ENCODE results near the gene FOXE1.

The FOXE1 gene

DNA sequence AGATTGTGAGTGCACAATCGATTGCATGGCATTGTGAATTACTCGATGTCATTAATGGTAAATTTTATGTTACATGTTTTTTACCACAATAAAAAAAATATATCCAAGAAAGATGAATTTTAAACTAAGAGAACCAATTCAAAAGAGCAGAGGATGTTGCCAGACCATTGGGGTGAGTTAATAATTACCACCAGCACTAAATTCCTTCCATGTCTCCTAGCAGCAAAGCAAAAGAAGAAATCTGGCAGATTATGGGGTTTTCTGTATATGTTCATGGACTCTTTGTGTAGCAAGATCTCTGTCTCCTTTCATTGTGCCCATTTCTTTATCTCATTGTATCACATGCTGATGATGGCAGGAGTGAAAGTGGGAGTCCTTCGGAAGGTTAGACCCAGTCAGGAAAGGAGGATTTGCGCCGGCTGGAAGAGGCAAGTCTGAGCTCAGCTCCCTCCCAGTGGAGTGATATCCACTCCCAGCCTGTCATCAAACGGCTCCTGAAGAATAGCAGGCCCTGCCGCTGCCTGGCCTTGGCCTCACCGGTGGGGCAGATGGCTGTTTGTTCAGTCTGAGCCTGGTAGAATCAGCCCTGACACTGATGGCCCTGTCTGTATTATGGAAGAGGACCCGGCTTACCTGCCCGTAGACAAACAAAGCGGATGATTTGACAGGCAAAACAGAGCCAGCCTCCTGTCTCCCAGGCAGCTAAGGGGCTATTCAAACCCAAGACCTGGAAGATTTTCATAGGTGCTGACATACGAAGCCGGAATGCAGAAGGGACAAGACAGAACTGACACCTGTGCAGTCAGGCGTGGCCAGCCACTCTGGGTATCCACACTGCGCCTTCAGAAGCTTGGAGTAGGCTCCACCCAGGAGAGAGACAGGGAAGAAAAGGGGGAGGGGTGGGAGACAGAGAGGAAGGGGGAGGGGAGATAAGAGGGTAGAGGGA, 21.9 kb upstream of the FOXE1 start:
- H3K4me2 ChIP-seq (ENCODE audit: insufficient read depth, low read length): no peak overlapping the region
- H3K9me3 ChIP-seq (ENCODE audit: insufficient read depth, low read length, severe bottlenecking): no peaks in the 10 kb centered on the region
- no peaks in the 10 kb centered on the region for H4K20me1 ChIP-seq (ENCODE audit: insufficient read depth, low read length)
- H3K9ac ChIP-seq (ENCODE audit: low read depth, low read length): no peak overlapping the region
- H3K4me1 ChIP-seq (ENCODE audit: insufficient read depth, low read length): no peaks in the 10 kb centered on the region
- TF ChIP-seq, protein P1, sequence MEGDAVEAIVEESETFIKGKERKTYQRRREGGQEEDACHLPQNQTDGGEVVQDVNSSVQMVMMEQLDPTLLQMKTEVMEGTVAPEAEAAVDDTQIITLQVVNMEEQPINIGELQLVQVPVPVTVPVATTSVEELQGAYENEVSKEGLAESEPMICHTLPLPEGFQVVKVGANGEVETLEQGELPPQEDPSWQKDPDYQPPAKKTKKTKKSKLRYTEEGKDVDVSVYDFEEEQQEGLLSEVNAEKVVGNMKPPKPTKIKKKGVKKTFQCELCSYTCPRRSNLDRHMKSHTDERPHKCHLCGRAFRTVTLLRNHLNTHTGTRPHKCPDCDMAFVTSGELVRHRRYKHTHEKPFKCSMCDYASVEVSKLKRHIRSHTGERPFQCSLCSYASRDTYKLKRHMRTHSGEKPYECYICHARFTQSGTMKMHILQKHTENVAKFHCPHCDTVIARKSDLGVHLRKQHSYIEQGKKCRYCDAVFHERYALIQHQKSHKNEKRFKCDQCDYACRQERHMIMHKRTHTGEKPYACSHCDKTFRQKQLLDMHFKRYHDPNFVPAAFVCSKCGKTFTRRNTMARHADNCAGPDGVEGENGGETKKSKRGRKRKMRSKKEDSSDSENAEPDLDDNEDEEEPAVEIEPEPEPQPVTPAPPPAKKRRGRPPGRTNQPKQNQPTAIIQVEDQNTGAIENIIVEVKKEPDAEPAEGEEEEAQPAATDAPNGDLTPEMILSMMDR (IDR thresholded peaks at IDR 0.05; ENCODE audit: borderline replicate concordance, extremely low read depth, low read length, poor library complexity, severe bottlenecking): no peak
- no peak for TF ChIP-seq EZH2 (IDR thresholded peaks at IDR 0.05; ENCODE audit: borderline replicate concordance, low read depth, low read length, severe bottlenecking)
- ATAC-seq (ENCODE audit: insufficient read depth, low read depth) (no peak), DNase-seq (no peak)
- H3K4me3 ChIP-seq (ENCODE audit: low read depth in 1 of 2, low read length in 2 of 2): no peak overlapping the region
- H3K36me3 ChIP-seq (ENCODE audit: insufficient read depth, low read length): no peaks in the 10 kb centered on the region
- no peak overlapping the region for H2AFZ ChIP-seq (ENCODE audit: low read depth, low read length)
- H3K27me3 ChIP-seq (ENCODE audit: insufficient read depth, low read length, poor library complexity): peaks cover 5% of the 10 kb centered on the region
- no peak overlapping the region for H3K27ac ChIP-seq (ENCODE audit: low read length)
- no peaks in the 10 kb centered on the region for H3K79me2 ChIP-seq (ENCODE audit: insufficient read depth, low read length)

DNA sequence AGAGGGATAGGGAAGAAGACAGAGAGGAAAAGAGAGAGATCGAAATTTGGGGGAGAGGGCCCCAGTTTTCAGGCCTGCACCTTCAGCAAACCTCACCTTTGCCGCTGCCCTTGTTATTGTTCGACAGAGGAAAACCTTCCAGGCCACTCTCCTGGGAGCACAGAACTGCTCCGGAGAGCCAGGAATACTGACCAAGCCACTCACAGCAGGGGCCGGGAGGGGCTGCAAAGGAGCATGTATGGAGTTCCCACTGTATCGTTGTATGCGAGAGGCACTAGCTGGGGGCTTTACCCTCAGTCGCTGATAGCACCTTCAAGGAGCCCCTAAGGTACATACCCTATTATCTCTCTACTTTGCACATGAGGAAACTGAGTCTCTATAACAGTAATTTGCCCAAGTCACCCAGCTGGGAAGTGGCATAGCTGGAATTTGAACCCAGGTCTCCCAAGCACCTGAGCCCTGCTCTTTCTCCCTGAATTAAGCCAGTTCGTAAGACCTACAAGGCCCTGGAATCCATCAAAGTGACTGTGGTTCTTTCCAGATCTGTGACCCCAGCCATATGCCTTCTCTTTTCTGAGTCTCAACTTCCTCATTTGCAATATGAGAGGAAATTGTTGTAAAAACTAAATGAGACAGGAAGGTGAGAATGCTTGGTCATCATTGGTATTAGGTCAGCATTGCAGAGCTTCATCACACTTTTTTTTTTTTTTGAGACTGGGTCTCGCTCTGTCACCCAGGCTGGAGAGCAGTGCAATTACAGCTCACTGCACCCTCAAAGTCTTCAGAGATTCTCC, 21.0 kb upstream of the FOXE1 start:
- H3K4me2 ChIP-seq (ENCODE audit: insufficient read depth, low read length): no peak overlapping the region
- ATAC-seq (ENCODE audit: insufficient read depth, low read depth) (no peak), DNase-seq (no peak)
- H3K27ac ChIP-seq (ENCODE audit: low read length): no peak overlapping the region
- H3K36me3 ChIP-seq (ENCODE audit: insufficient read depth, low read length): no peaks in the 10 kb centered on the region
- H4K20me1 ChIP-seq (ENCODE audit: insufficient read depth, low read length): no peaks in the 10 kb centered on the region
- H3K4me3 ChIP-seq (ENCODE audit: low read depth in 1 of 2, low read length in 2 of 2): no peak overlapping the region
- H3K4me1 ChIP-seq (ENCODE audit: insufficient read depth, low read length): no peaks in the 10 kb centered on the region
- no peaks in the 10 kb centered on the region for H3K9me3 ChIP-seq (ENCODE audit: insufficient read depth, low read length, severe bottlenecking)
- no peak for TF ChIP-seq EZH2 (IDR thresholded peaks at IDR 0.05; ENCODE audit: borderline replicate concordance, low read depth, low read length, severe bottlenecking)
- TF ChIP-seq, protein P1 (IDR thresholded peaks at IDR 0.05; ENCODE audit: borderline replicate concordance, extremely low read depth, low read length, poor library complexity, severe bottlenecking): no peak
- H2AFZ ChIP-seq (ENCODE audit: low read depth, low read length): no peak overlapping the region
- H3K27me3 ChIP-seq (ENCODE audit: insufficient read depth, low read length, poor library complexity): peaks cover 5% of the 10 kb centered on the region
- no peaks in the 10 kb centered on the region for H3K79me2 ChIP-seq (ENCODE audit: insufficient read depth, low read length)
- H3K9ac ChIP-seq (ENCODE audit: low read depth, low read length): no peak overlapping the region

GRCh38 chr9:97840521-97840920, 12.5 kb upstream of the FOXE1 start:
- Histone ChIP-seq H3K27ac (ENCODE audit: low read length) (no peak overlapping the region), H3K9ac (ENCODE audit: low read depth, low read length) (no peak overlapping the region), H3K36me3 (ENCODE audit: insufficient read depth, low read length) (no peaks in the 10 kb centered on the region), H4K20me1 (ENCODE audit: insufficient read depth, low read length) (no peaks in the 10 kb centered on the region), H3K4me1 (ENCODE audit: insufficient read depth, low read length) (no peaks in the 10 kb centered on the region), H3K4me2 (ENCODE audit: insufficient read depth, low read length) (no peak overlapping the region), H2AFZ (ENCODE audit: low read depth, low read length) (no peak overlapping the region), H3K9me3 (ENCODE audit: insufficient read depth, low read length, severe bottlenecking) (no peaks in the 10 kb centered on the region), H3K27me3 (ENCODE audit: insufficient read depth, low read length, poor library complexity) (no peaks in the 10 kb centered on the region), H3K4me3 (ENCODE audit: low read depth in 1 of 2, low read length in 2 of 2) (no peak overlapping the region), H3K79me2 (ENCODE audit: insufficient read depth, low read length) (no peaks in the 10 kb centered on the region)
- TF ChIP-seq, protein P1 (IDR thresholded peaks at IDR 0.05; ENCODE audit: borderline replicate concordance, extremely low read depth, low read length, poor library complexity, severe bottlenecking): no peak
- TF ChIP-seq EZH2 (IDR thresholded peaks at IDR 0.05; ENCODE audit: borderline replicate concordance, low read depth, low read length, severe bottlenecking): no peak
- no peak for DNase-seq
- ATAC-seq (ENCODE audit: insufficient read depth, low read depth): no peak

Data from DND-41 (cell line).